Measurements from ENCODE around the gene UGT1A10. TPM values are rescaled to one million over a fixed set of nuclear protein-coding genes. Genes with fewer than 3 reads are reported as not detected.

Gene UGT1A10
- total and polyA plus RNA-seq, 4 donors, result 0.38 TPM; not detected in 3

- Histone ChIP-seq H3K4me3 (ENCODE audit: low read length in 2 of 2) (no peak overlapping the region), H3K27ac (ENCODE audit: low read depth in 1 of 2, low read length in 2 of 2) (no peak overlapping the region), H3K4me1 (ENCODE audit: control insufficient read depth in 1 of 2, insufficient read depth in 2 of 2, low read length in 2 of 2) (no peaks in the 10 kb centered on the region), H3K27me3 (ENCODE audit: control insufficient read depth in 1 of 2, insufficient read depth in 2 of 2, low read length in 1 of 2) (no peaks in the 10 kb centered on the region), H3K36me3 (ENCODE audit: control insufficient read depth in 1 of 2, insufficient read depth in 2 of 2, low read length in 1 of 2) (no peaks in the 10 kb centered on the region), H3K9me3 (ENCODE audit: control insufficient read depth, low read length) (peaks cover 2% of the 10 kb centered on the region)
- ATAC-seq (ENCODE audit: low FRiP score) (no peak), DNase-seq (no peak)
- 29 to 37% methylated on average over 1 of the region's 1 CpG for WGBS, 2 donors
- intact Hi-C loops (cut with DNase I), result no loop called here
Measured at GRCh38 chr2:233663911-233664310, 27.7 kb downstream of the UGT1A10 start.

GRCh38 chr2:233668605-233669260 lies 32.5 kb downstream of the UGT1A10 start:
- no peak for ATAC-seq (ENCODE audit: low FRiP score)
- Histone ChIP-seq H3K27ac (ENCODE audit: low read depth in 1 of 2, low read length in 2 of 2) (no peak overlapping the region), H3K9me3 (ENCODE audit: control insufficient read depth, low read length) (no peaks in the 10 kb centered on the region), H3K27me3 (ENCODE audit: control insufficient read depth in 1 of 2, insufficient read depth in 2 of 2, low read length in 1 of 2) (no peaks in the 10 kb centered on the region), H3K4me1 (ENCODE audit: control insufficient read depth in 1 of 2, insufficient read depth in 2 of 2, low read length in 2 of 2) (no peaks in the 10 kb centered on the region), H3K36me3 (ENCODE audit: control insufficient read depth in 1 of 2, insufficient read depth in 2 of 2, low read length in 1 of 2) (no peaks in the 10 kb centered on the region), H3K4me3 (ENCODE audit: low read length in 2 of 2) (no peak overlapping the region)
- 82 to 85% methylated on average over 4 of the region's 4 CpGs for WGBS, 2 donors
- intact Hi-C loops (cut with DNase I), result no loop called here
- no peak for DNase-seq

GRCh38 chr2:233671290-233672161 lies 35.3 kb downstream of the UGT1A10 start, which contains the start of gene UGT1A9:
Gene UGT1A9, plus strand, starts transcription at chr2:233671898. Its CDS starts 37 bp downstream, at chr2:233671935.
- Histone ChIP-seq H3K27me3 (ENCODE audit: control insufficient read depth in 1 of 2, insufficient read depth in 2 of 2, low read length in 1 of 2) (no peaks in the 10 kb centered on the region), H3K9me3 (ENCODE audit: control insufficient read depth, low read length) (no peaks in the 10 kb centered on the region), H3K4me1 (ENCODE audit: control insufficient read depth in 1 of 2, insufficient read depth in 2 of 2, low read length in 2 of 2) (no peaks in the 10 kb centered on the region), H3K4me3 (ENCODE audit: low read length in 2 of 2) (no peak within 1 kb of the TSS), H3K27ac (ENCODE audit: low read depth in 1 of 2, low read length in 2 of 2) (no peak within 1 kb of the TSS), H3K36me3 (ENCODE audit: control insufficient read depth in 1 of 2, insufficient read depth in 2 of 2, low read length in 1 of 2) (no peaks in the 10 kb centered on the region)
- ATAC-seq (ENCODE audit: low FRiP score) (no peak), DNase-seq (no peak)
- intact Hi-C loops (cut with DNase I), result no loop called here
- WGBS, 2 donors, result 77 to 81% methylated on average over 5 of the region's 5 CpGs

- H3K9me3 ChIP-seq (ENCODE audit: control insufficient read depth, low read length), result no peaks in the 10 kb centered on the region
- no peak overlapping the region for H3K27ac ChIP-seq (ENCODE audit: low read depth in 1 of 2, low read length in 2 of 2)
- ATAC-seq (ENCODE audit: low FRiP score) (no peak), DNase-seq (no peak)
- intact Hi-C loops (cut with DNase I), result no loop called here
- H3K36me3 ChIP-seq (ENCODE audit: control insufficient read depth in 1 of 2, insufficient read depth in 2 of 2, low read length in 1 of 2), result no peaks in the 10 kb centered on the region
- WGBS, 2 donors, result 70 to 72% methylated on average over 3 of the region's 3 CpGs
- H3K4me1 ChIP-seq (ENCODE audit: control insufficient read depth in 1 of 2, insufficient read depth in 2 of 2, low read length in 2 of 2), result no peaks in the 10 kb centered on the region
- no peak overlapping the region for H3K4me3 ChIP-seq (ENCODE audit: low read length in 2 of 2)
- no peaks in the 10 kb centered on the region for H3K27me3 ChIP-seq (ENCODE audit: control insufficient read depth in 1 of 2, insufficient read depth in 2 of 2, low read length in 1 of 2)
Measured at GRCh38 chr2:233672886-233673285, 36.6 kb downstream of the UGT1A10 start.

- no peaks in the 10 kb centered on the region for H3K36me3 ChIP-seq (ENCODE audit: control insufficient read depth in 1 of 2, insufficient read depth in 2 of 2, low read length in 1 of 2)
- no peaks in the 10 kb centered on the region for H3K9me3 ChIP-seq (ENCODE audit: control insufficient read depth, low read length)
- no peak overlapping the region for H3K27ac ChIP-seq (ENCODE audit: low read depth in 1 of 2, low read length in 2 of 2)
- ATAC-seq (ENCODE audit: low FRiP score) (no peak), DNase-seq (no peak)
- intact Hi-C loops (cut with DNase I), result no loop called here
- no peak overlapping the region for H3K4me3 ChIP-seq (ENCODE audit: low read length in 2 of 2)
- H3K27me3 ChIP-seq (ENCODE audit: control insufficient read depth in 1 of 2, insufficient read depth in 2 of 2, low read length in 1 of 2), result no peaks in the 10 kb centered on the region
- no peaks in the 10 kb centered on the region for H3K4me1 ChIP-seq (ENCODE audit: control insufficient read depth in 1 of 2, insufficient read depth in 2 of 2, low read length in 2 of 2)
Measured at GRCh38 chr2:233673896-233674295, 37.6 kb downstream of the UGT1A10 start.

GRCh38 chr2:233674314-233674713 lies 38.1 kb downstream of the UGT1A10 start:
- DNase-seq (no peak), ATAC-seq (ENCODE audit: low FRiP score) (no peak)
- Histone ChIP-seq H3K36me3 (ENCODE audit: control insufficient read depth in 1 of 2, insufficient read depth in 2 of 2, low read length in 1 of 2) (no peaks in the 10 kb centered on the region), H3K27me3 (ENCODE audit: control insufficient read depth in 1 of 2, insufficient read depth in 2 of 2, low read length in 1 of 2) (no peaks in the 10 kb centered on the region), H3K9me3 (ENCODE audit: control insufficient read depth, low read length) (no peaks in the 10 kb centered on the region), H3K4me3 (ENCODE audit: low read length in 2 of 2) (no peak overlapping the region), H3K27ac (ENCODE audit: low read depth in 1 of 2, low read length in 2 of 2) (no peak overlapping the region), H3K4me1 (ENCODE audit: control insufficient read depth in 1 of 2, insufficient read depth in 2 of 2, low read length in 2 of 2) (no peaks in the 10 kb centered on the region)
- WGBS, 2 donors, result 40 to 42% methylated on average over 1 of the region's 1 CpG
- intact Hi-C loops (cut with DNase I), result no loop called here

GRCh38 chr2:233674995-233675394 lies 38.7 kb downstream of the UGT1A10 start:
- no peaks in the 10 kb centered on the region for H3K4me1 ChIP-seq (ENCODE audit: control insufficient read depth in 1 of 2, insufficient read depth in 2 of 2, low read length in 2 of 2)

GRCh38 chr2:233676046-233676445 lies 39.8 kb downstream of the UGT1A10 start:
- Histone ChIP-seq H3K27ac (ENCODE audit: low read depth in 1 of 2, low read length in 2 of 2) (no peak overlapping the region), H3K36me3 (ENCODE audit: control insufficient read depth in 1 of 2, insufficient read depth in 2 of 2, low read length in 1 of 2) (no peaks in the 10 kb centered on the region), H3K4me3 (ENCODE audit: low read length in 2 of 2) (no peak overlapping the region), H3K4me1 (ENCODE audit: control insufficient read depth in 1 of 2, insufficient read depth in 2 of 2, low read length in 2 of 2) (no peaks in the 10 kb centered on the region), H3K27me3 (ENCODE audit: control insufficient read depth in 1 of 2, insufficient read depth in 2 of 2, low read length in 1 of 2) (no peaks in the 10 kb centered on the region), H3K9me3 (ENCODE audit: control insufficient read depth, low read length) (no peaks in the 10 kb centered on the region)
- DNase-seq (no peak), ATAC-seq (ENCODE audit: low FRiP score) (no peak)
- 80 to 85% methylated on average over 2 of the region's 2 CpGs for WGBS, 2 donors
- intact Hi-C loops (cut with DNase I), result no loop called here

More at GRCh38 chr2:233674995-233675394, 38.7 kb downstream of the UGT1A10 start:
- Histone ChIP-seq H3K36me3 (ENCODE audit: control insufficient read depth in 1 of 2, insufficient read depth in 2 of 2, low read length in 1 of 2) (no peaks in the 10 kb centered on the region), H3K27me3 (ENCODE audit: control insufficient read depth in 1 of 2, insufficient read depth in 2 of 2, low read length in 1 of 2) (no peaks in the 10 kb centered on the region), H3K27ac (ENCODE audit: low read depth in 1 of 2, low read length in 2 of 2) (no peak overlapping the region), H3K4me3 (ENCODE audit: low read length in 2 of 2) (no peak overlapping the region), H3K9me3 (ENCODE audit: control insufficient read depth, low read length) (no peaks in the 10 kb centered on the region)
- DNase-seq (no peak), ATAC-seq (ENCODE audit: low FRiP score) (no peak)
- intact Hi-C loops (cut with DNase I), result no loop called here
- 16 to 23% methylated on average over 4 of the region's 4 CpGs for WGBS, 2 donors

- whole genome bisulfite sequencing, 2 donors, result 54 to 65% methylated on average over 4 of the region's 4 CpGs
Measured at GRCh38 chr2:233679196-233679595, 42.9 kb downstream of the UGT1A10 start.

More at GRCh38 chr2:233679196-233679595, 42.9 kb downstream of the UGT1A10 start:
- Histone ChIP-seq H3K27ac (ENCODE audit: low read depth in 1 of 2, low read length in 2 of 2) (no peak overlapping the region), H3K4me3 (ENCODE audit: low read length in 2 of 2) (no peak overlapping the region), H3K36me3 (ENCODE audit: control insufficient read depth in 1 of 2, insufficient read depth in 2 of 2, low read length in 1 of 2) (no peaks in the 10 kb centered on the region), H3K4me1 (ENCODE audit: control insufficient read depth in 1 of 2, insufficient read depth in 2 of 2, low read length in 2 of 2) (no peaks in the 10 kb centered on the region), H3K9me3 (ENCODE audit: control insufficient read depth, low read length) (no peaks in the 10 kb centered on the region), H3K27me3 (ENCODE audit: control insufficient read depth in 1 of 2, insufficient read depth in 2 of 2, low read length in 1 of 2) (no peaks in the 10 kb centered on the region)
- DNase-seq, result no peak
- intact Hi-C loops (cut with DNase I), result no loop called here
- no peak for ATAC-seq (ENCODE audit: low FRiP score)
